HG02678 (cell line): ENCODE results near the gene SMIM27.
"Not testable (repeated sequence)": the region's sequence is repeated elsewhere in the genome, so short reads cannot be mapped to it uniquely, and the experiment has no call there.

ENCODE experiments used
- ATAC-seq: cut with Tn5 transposase; IDR thresholded peaks from one replicate; pipeline ENCODE4 v1.9.1; 2021; ENCODE audit warnings: mild to moderate bottlenecking, moderate library complexity; ENCODE audit not compliant: unreplicated experiment

SMIM27 gene

DNA sequence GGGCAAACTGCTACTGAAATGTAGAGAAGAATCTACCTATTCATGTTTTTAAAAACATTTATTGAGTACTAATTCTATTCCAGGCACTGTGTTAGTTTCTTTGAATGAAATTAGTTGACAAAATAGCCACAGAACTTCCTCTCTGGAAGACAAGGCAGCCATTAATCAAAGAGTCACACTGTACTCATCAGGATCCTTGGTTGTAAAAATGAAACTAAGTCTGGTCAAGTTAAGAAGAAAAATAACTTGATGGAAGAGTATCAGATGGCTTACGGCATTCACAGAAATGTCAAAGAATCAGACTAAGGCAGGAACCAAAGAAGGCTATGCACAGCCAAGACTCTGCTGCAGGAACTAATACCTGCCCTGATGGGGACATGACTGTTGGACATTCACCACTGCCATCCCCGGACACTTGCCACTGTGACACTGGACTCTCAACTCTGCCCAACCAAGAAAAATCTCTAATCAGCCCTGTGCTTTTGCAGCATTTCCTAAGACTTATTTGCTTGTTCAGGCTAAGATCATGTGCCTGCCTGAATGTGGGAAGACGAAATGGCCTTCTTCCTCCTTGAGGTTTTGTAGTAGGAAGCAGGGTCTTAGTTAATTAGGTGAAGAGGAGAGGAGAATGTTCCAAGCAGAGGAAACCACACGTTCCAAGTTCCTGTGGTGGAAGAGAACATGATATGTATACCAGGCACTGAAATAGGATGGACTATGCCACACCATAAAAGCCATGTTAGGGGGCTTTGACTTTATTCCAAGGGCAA is 44.2 kb downstream of the SMIM27 start:
- ATAC-seq, result no peak

DNA sequence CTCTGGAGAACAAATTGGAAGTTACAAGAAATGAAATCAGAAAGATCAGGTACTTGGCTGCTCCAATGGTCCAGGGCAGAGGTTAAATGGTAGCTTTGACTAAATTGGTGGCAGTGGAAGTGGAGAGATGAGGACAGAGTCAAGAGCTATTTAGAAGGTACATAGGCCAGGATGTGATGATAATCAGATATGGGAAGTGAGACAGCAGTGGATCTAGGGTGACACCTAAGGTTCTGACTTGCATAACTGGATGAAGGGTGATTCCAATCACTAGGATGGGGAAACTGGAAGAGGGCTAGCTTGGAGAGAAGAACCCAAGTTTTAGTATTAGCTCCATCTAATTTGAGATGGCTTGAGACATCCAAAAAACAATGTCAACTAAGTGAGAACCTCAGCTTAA is 44.8 kb downstream of the SMIM27 start:
- no peak for ATAC-seq

DNA sequence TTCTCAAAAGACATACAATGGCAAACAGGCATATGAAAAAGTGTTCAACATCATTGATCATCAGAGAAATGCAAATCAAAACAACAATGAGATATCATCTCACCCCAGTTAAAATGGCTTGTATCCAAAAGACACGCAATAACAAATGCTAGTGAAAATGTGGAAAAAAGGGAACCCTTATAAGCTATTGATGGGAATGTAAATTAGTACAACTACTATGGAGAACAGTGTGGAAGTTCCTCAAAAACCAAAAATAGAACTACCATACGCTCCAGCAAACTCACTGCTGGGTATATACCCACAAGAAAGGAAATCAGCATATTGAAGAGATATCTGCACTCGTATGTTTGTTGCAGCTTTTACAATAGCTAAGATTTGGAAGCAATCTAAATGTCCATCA is 46.9 kb downstream of the SMIM27 start:
- ATAC-seq, result not testable (repeated sequence)
